Loucy (cell line): ENCODE measurements around the gene SIK3.

Source experiments
- CTCF ChIP-seq: fragments of 200-600 bp; sonication (generic); conservative IDR thresholded peaks from 2 replicates; pipeline ENCODE4 v1.5.1; 2014; ENCODE audit warnings: mild to moderate bottlenecking, antibody characterized with exemption, low read length
- EZH2phosphoT487 ChIP-seq: fragments of 200-600 bp; IDR thresholded peaks from 2 replicates; pipeline ENCODE4 v1.6.1; 2018; ENCODE audit warnings: antibody characterized with exemption, mild to moderate bottlenecking, moderate library complexity, borderline replicate concordance

GRCh38 chr11:117091753-117092477 is 6.3 kb downstream of the SIK3 start:
- TF ChIP-seq CTCF (no peak), EZH2phosphoT487 (no peak)
